Glomerular endothelial cell (primary cell): ENCODE measurements around the gene ATG16L2. TPM values are rescaled to one million over a fixed set of nuclear protein-coding genes. Genes with fewer than 3 reads are reported as not detected.

ENCODE experiments used
- DNase-seq: peaks from one replicate; pipeline ENCODE4 v3.0.0-alpha.2; 2011; ENCODE audit warnings: low read depth, low spot score; ENCODE audit errors: extremely low read depth
- total RNA-seq: library from RNA; depleted of rRNA; stranded (reverse); fragments of >200 nt; gene quantifications from 2 replicates; pipeline ENCODE4 v1.2.3, GENCODE V29; 2015

ATG16L2 gene, protein sequence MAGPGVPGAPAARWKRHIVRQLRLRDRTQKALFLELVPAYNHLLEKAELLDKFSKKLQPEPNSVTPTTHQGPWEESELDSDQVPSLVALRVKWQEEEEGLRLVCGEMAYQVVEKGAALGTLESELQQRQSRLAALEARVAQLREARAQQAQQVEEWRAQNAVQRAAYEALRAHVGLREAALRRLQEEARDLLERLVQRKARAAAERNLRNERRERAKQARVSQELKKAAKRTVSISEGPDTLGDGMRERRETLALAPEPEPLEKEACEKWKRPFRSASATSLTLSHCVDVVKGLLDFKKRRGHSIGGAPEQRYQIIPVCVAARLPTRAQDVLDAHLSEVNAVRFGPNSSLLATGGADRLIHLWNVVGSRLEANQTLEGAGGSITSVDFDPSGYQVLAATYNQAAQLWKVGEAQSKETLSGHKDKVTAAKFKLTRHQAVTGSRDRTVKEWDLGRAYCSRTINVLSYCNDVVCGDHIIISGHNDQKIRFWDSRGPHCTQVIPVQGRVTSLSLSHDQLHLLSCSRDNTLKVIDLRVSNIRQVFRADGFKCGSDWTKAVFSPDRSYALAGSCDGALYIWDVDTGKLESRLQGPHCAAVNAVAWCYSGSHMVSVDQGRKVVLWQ
- 25.6 and 39.7 TPM in 2 replicates for total RNA-seq

DNA sequence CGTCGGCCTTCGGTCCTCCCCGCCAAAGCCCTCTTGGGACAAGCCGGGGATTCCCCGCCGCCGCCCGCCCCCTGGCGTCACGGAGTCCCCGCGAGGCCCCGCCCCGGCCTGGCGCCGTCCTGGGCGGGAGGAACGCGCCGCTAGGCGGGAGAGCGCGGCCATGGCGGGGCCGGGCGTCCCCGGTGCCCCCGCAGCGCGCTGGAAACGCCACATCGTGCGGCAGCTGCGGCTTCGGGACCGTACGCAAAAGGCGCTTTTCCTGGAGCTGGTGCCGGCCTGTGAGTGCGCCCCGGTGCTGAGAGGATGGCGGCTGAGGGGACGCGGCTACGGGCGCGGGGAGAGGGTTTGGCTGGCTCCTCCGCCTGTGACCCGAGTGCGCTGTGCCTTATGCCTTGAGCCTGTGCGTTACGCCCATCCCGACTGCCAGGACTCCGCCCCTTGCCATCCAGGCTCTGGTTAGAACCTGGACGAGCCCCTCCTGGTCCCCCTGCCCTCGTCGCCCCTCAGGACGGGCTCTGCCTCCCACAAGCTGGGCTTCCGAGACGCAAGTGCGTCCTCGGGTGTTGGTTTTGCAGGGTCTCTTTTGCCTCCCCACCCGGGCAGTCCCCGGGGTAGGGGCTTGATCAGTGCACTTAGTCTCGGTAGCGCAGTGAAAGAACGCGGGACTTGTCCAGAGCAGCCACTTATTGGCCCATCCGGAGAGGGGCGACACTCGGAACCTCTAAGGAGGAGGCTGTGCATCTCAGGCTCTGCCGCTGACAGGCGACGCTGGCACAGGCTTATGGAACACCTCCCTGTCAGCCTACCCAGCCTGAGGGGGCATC, at the start of gene ATG16L2:
Gene ATG16L2, plus strand, starts transcription at position 126 of the 824 bp plus-strand sequence. Its CDS starts 35 bp downstream, at position 161.
- no peak for DNase-seq

DNA sequence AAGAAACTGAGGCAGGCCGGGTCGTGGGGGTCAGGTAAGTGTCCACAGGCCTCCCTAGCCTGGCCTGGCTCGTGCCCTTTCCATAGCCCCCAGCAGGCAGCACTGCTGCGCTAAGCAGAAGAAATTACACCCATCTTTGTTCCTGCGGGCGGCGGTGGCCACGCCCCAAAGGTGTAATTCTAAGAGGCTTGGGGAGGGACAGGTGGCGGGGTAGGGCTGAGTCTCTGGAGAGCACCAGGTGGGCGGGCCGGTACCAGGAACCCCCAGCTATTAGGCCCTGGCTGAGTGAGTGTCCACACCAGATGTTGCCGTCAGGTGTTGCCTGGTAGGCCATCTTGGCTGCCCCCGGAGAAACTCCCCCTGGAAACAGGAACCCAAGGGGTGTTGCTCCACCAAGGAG, 49.7 kb upstream of the ATG16L2 start:
- DNase-seq, result no peak

DNA sequence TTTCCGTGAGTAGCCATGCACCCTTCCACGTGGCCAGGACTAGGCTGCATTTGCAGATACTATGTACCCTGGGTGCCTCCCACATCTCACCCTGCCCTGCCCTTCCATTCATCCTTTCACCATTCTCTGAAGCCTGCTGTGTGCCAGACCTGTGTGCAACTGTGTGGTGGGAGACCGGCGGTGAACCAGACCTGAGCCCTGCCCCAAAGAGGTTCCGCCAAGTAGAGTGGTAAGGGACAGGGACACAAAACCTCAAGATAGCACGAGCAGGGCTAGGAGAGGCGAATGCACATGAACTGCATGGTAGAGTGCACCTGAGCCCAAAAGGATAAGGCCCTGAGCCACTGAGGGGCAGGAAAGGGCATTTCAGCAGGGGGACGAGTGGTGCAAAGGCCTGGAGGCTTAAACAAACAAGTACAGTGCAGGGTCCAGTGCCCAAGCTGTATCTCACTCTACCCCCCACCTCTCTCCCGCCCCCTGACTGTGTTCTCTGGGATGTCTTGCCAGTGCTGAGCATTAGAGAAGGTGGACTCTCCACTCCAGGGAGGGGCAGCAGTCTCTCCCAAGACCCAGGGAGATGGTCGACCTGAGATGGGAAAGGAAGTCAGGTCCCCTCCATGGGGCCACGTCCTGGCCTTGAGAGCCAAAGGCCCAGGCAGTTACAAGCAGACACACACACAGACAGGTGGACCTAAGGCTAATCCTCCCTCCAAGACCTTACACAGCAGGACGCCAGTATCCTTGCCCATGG, 47.9 kb upstream of the ATG16L2 start:
- no peak for DNase-seq

DNA sequence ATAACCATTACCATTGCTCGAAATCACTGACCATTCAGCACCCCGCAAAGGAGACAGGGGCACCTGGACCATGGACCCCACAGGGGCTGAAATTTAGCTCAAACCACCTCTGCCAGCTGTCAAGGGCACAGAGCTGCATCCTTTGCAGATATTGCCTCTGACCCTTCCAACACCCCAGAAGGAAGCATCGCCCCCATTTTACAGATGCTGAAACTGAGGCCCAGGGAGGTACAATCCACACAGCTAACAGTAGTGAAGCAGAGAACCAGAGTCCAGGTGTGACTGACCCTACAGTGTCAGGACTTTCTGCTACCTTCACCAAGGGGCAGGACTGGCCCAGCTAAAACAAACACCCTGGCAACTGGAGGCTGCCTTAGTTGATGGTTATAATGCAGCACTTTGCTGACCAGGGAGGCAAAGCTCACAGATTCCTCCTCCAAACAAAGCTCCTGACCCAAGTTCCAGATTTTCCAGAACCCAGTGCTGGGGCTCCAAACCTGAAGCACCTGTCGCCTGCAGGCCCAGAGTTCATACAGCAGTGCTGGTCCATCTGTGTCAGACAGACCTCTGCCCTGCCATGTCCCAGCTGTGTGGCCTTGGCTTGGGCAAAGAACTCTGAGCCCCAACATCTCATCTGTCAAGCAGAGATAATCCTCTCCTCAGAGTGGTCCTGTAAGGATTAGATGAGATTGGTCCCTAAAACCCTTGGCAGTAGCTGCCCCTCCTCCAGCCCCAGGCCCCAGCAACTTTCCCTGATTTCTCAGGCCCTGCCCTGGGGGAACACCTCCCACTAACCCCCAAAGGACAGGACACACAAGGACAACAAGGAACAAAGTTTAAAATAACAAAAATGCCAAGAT, 46.8 kb upstream of the ATG16L2 start:
- no peak for DNase-seq

DNA sequence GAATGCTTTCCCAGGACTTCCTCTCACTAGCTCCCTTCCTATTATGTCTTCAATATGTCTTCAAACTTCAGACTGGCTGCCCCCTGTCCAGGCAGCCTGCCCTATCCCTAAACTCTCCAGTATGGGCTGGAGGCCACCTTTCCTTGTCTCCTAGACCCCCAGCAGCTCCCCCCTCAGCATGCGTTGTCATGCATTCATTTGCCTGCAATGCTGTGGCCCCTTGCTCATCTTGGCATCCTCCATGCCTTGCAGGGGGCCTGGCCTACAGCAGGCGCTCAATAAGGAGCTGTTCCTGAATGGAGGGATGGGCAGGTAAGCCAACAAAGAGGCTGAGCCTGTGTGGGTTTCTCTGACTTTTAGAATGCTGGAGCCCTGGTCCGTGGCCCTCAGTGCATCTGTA, 45.6 kb upstream of the ATG16L2 start:
- DNase-seq, result no peak

DNA sequence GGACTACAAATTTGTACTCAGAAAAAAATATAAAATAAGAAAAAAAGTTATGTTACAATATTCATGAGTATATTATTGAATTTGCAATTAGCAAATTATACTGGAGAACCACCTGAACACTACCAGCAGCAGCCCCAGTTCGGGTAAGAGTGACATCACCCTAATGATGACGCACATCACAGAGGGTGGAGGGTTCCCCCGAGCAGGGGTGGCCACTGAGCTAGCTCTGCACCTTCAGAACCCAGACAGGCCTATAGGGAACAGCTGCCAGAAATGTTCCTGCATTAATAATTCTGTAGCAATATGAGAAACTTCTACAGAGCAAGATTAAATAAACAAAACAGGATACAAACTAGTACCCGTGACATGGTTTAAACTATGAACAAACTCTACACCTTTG, 44.5 kb upstream of the ATG16L2 start:
- no peak for DNase-seq

DNA sequence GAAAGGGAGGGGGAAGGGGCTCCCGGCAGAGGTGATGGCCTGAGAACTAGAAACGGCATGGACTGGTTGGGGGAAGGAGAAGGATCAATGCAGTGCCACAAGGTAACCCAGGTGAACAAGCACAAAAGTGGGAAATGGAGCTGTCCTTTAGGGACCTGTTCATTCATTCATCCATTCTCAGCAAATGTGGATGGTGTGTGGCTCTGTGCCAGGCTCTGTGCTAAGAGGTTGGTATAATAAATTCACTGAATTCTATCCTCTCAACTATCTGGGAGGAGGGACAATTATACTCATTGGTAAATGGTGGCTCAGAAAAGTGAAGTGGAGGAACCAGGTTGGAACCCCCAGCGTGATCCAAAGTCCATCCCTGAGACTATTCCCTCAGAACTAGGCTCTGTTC, 43.4 kb upstream of the ATG16L2 start:
- DNase-seq, result no peak

DNA sequence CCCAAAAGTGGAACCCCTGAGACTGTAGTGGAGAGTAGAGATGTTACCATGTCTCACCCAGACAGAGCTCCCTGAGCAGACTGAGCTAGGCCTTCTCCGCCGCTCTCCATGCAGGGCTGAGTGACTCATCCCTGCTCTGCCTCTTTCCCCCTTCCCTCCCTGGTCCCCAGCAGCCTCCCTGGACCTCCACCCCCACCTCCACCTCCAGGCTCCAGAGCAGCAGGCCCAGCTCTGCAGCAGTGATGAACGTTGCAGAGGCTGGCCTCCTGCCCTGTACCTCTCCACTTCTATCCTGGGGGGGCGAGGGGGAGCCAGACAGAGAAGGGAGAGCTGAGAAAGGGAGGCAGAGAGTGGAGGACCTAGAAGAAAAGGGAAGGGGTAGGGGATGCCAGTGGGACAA, 42.7 kb upstream of the ATG16L2 start:
- DNase-seq, result no peak

DNA sequence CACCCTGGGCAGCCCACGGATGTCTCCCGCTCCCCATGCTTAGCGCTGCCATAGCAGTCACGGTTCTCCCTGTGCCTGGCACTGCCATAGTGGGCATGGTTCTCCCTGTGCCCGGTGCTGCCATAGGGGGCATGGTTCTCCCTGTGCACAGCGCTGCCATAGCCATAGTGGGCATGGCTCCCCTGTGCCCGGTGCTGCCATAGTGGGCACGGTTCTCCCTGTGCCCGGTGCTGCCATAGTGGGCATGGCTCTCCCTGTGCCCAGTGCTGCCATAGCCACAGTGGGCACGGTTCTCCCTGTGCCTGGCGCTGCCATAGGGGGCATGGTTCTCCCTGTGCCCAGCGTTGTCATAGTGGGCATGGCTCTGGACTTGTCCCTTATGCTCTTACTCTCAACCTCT, 42.2 kb upstream of the ATG16L2 start:
- no peak for DNase-seq

DNA sequence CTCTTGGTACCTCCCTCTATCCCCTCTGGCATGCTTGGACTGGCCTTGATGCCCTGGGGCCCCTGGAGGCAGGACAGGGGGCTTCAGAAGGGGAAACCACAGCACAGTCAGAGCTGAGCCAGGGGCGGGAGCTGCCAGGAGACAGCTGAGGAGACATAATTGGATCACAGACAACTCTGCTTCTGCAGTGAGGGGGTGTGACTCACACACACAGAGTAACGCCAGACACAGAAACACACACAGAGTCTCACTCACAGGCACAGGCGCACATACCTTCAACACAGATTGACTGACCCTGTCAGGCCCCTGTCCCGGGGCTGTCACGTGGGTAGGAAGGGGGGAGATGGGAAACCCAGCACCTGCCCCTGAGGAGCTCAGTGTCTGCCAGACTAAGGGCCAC, 40.9 kb upstream of the ATG16L2 start:
- DNase-seq, result no peak

DNA sequence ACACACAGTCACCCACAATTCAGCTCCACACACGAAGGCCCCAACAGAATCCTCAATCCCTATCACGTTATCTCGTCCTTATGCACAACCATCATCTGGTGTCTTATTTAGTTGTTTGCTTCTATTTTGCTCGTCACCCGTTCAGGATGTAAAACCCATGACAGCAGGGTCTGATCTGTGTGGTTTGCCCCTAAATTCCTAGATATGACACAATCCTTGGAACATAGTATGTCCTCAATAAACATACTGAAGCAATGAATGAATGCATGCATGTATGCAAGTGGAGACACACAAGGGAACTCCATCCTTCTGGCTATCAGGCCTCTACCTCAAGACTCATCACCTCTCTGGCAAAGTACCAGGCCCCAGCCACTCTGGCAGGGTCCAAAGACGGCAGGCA, 40.5 kb upstream of the ATG16L2 start:
- no peak for DNase-seq

DNA sequence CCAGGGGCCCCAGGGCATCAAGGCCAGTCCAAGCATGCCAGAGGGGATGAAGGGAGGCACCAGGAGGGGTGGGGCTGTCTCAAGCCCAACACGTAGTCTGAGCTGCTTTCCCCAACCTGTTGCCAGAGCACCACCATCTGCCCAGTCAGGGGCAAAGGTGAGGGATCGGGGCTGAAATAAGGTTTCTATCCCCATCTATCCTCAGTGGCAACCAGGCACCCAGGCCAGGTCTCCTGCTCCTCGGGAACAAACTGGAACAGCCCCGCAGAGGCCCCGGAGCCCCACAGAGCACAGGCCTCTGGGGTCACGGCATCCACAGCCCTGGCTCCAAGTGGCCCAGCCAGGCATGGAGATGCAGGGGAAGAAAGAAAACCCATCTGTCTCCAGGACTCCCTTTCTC, 39.7 kb upstream of the ATG16L2 start:
- DNase-seq, result no peak

DNA sequence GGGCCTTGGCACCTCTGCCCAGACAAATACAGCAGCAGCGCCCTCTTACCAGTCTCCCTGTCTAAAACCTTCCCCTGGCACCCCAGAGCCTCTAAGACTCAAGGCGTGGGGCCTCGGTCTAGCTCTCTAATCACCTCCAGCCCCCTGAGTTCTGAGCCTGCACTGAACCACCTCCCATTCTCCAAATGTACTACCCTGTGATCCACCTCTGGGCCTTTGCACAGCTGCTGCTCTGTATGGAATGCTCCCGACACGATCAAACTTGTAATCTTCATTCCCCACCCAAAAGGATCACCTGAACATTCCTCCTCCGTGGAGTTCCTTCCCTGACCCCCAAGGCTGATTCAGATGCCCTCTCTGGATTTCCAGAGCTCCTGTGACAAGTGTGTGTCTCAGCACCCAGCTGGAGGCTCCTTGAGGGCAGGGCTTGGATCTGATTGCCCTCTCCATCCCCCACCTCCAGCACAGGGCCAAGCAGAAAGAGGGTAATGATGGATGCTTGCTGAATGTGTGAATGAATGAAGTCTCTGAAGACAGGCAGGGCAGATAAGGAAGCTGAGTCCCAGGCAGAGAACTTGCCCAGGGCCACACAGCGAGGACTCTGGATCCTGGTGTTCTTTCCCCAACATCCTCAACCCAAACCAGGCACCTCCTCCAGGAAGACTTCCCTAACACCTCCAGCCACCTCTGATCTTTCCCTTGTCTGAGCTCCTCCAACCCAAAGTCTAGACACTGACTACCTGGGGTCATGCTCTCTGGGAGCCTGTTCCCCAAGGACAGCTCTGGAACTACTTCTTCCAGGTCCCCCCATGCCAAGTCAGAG, 38.7 kb upstream of the ATG16L2 start:
- DNase-seq, result no peak

DNA sequence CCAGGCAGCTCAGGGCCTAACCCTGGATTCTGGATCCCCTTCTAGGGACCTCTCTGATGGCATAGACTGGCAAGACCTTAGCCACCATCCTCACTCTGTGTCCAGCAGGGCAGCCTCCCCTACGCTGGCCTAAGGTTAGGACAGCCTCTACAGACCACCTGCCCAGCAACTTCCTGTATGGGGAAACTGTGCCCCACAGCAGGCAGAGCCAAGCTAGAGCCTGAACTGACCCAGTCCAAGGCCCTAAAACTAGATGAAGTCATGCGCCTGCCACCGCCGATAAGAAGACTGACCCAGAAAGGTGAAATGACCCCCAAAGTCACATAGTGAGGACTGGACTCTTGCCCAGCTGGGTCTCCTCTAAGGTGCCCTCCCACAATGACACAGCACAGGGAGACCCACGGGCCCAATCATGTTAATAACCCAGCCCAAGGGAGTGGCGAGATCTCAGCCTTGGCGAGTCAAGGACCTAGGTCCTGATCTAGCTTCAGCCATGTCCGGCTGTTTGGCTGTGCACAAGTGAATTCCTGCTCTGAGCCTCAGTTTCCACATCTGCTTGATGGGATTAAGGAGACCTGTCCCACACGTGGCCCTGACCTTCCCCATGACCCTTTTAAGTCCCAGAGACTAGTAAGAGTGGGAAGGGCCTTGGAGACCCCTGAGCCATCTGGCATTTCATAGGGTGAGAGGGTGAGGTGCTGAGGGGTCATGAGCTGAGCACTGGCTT, 37.9 kb upstream of the ATG16L2 start:
- no peak for DNase-seq

DNA sequence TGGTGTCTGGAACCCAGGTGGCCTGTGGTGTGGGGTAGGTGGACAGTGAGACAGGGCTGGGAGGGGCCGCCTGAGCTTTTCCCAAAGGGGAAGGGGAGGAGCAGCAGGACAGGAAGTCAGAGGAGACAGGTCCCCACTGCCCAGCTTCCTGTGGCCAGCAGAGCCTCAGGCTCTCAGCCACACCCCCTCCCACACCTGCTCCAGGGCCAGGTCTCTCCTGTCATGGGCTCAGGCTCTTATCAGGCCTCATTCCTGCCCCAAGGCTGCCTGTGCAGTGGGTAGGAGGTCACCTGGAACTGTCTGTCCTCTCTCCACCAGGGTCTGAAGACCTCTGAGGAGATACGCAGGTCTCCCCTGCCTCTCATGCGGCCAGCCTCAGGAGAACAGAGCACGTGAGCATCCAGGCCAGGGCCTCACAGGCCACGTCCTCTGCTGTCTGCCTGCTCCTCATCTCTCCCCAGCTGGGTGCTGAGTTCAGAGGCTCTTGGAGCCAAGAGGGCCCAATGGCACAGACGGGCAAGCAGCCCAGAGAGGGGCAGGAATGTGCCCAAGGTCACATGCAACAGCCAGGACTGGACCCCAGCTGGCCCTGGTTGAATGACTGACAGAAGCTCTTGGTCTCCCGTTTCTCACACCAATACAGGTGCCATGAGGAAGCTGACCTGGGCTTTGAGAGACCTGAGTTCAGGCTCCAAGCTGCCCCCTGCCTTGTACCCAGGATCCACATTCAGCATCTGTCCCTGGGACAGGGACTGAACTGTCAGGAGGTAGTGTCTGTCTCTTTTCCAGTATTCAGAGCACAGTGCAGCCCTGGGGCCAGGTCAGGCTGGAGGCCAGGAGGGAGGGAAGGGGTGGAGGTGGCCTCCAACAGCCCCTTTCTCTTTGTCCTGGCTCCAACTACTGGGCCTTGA, 37.1 kb upstream of the ATG16L2 start:
- no peak for DNase-seq

DNA sequence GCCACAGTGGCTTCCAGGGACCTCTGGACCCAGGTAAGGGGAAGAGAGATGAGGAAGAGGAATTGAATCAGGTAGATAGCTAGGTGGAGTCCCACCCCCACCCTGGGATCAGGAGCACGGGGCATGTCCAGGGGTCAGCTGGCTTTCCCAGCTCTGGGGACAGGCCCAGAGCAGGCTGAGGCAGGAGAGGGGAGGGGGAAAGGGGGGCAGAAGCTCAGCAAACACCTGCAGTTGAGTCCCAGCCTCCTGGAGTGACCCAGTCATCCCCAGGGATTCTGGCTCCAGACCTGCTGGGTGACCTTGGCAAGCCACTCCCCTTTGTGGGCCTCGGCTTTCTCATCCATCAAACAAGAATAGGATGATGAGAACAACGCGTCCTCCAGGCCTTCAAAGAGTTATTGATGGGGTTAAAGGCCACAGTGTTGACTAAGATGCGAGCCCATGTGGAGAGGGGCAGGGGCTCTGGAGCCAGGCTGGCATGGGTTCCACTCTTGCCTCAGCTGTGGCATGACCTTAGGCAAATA, 36.4 kb upstream of the ATG16L2 start:
- DNase-seq, result no peak
